ENCODE data around the gene ST6GAL1. TPM values are rescaled to one million over a fixed set of nuclear protein-coding genes. Genes with fewer than 3 reads are reported as not detected.
A peak's percentile ranks its signal among the peaks of the same experiment; 100 is the strongest.

ST6GAL1 gene
- polyA plus RNA-seq, 1 of the 3 experiments (the other 2 are of a cell fraction), result 3.9 TPM

GRCh38 chr3:187041362-187042307 is 111.3 kb downstream of the ST6GAL1 start:
- no peak for DNase-seq
- Histone ChIP-seq H3K79me2 (ENCODE audit: insufficient read depth) (no peaks in the 10 kb centered on the region), H3K27ac (ENCODE audit: low read depth in 2 of 2, low read length in 1 of 2) (no peak overlapping the region)

GRCh38 chr3:187042346-187042745 is 112.0 kb downstream of the ST6GAL1 start:
- no peaks in the 10 kb centered on the region for H3K36me3 ChIP-seq (replicated peaks in 1 of 2; ENCODE audit: control insufficient read depth in 1 of 2, insufficient read depth in 2 of 2, low read length in 1 of 2)
- no peak overlapping the region for H3K4me3 ChIP-seq (ENCODE audit: low read depth in 2 of 2, low read length in 1 of 2)
- no peak overlapping the region for H3K27ac ChIP-seq (ENCODE audit: low read depth in 2 of 2, low read length in 1 of 2)
- no peaks in the 10 kb centered on the region for H3K79me2 ChIP-seq (ENCODE audit: insufficient read depth)
- no peak overlapping the region for H3K9ac ChIP-seq
- no peak for TF ChIP-seq JUND (IDR thresholded peaks at IDR 0.05)
- TF ChIP-seq RFX5 (IDR thresholded peaks at IDR 0.05; ENCODE audit: low read length), result no peak
- TF ChIP-seq, protein P1, sequence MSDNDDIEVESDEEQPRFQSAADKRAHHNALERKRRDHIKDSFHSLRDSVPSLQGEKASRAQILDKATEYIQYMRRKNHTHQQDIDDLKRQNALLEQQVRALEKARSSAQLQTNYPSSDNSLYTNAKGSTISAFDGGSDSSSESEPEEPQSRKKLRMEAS (IDR thresholded peaks at IDR 0.05; ENCODE audit: low read depth), result no peak
- H3F3A ChIP-seq (replicated peaks; ENCODE audit: insufficient read depth), result no peaks in the 10 kb centered on the region
- peaks cover 0 to 13% of the 10 kb centered on the region in 2 experiments; a peak in 1 of 4 replicates for H3K4me1 ChIP-seq (ENCODE audit: control insufficient read depth in 1 of 2, insufficient read depth in 2 of 2, low read depth in 1 of 2, low read length in 1 of 2)
- DNase-seq, result no peak
- H3K27me3 ChIP-seq (ENCODE audit: insufficient read depth), result no peaks in the 10 kb centered on the region
- no peaks in the 10 kb centered on the region for H3K9me2 ChIP-seq
- ChIA-PET CTCF (no interaction called here), POLR2A (no interaction called here)
- no peak overlapping the region for H2AFZ ChIP-seq (ENCODE audit: low read depth)
- H3K4me2 ChIP-seq, result no peak overlapping the region
- H3K9me3 ChIP-seq, result no peaks in the 10 kb centered on the region
- no peaks in the 10 kb centered on the region for H4K20me1 ChIP-seq (ENCODE audit: insufficient read depth)
- 97% methylated on average over 5 of the region's 5 CpGs for WGBS (ENCODE audit: low lambda C conversion rate)

More at GRCh38 chr3:187041362-187042307, 111.3 kb downstream of the ST6GAL1 start:
- Histone ChIP-seq H3K27me3 (ENCODE audit: insufficient read depth) (no peaks in the 10 kb centered on the region), H3K4me3 (ENCODE audit: low read depth in 2 of 2, low read length in 1 of 2) (no peak overlapping the region), H3K36me3 (replicated peaks in 1 of 2; ENCODE audit: control insufficient read depth in 1 of 2, insufficient read depth in 2 of 2, low read length in 1 of 2) (no peaks in the 10 kb centered on the region), H3F3A (replicated peaks; ENCODE audit: insufficient read depth) (no peaks in the 10 kb centered on the region), H2AFZ (ENCODE audit: low read depth) (peak overlapping the region; percentile 56; the same call in 1 of the 2 replicates), H3K9me3 (no peaks in the 10 kb centered on the region), H3K9ac (no peak overlapping the region), H3K4me2 (no peak overlapping the region), H3K4me1 (ENCODE audit: control insufficient read depth in 1 of 2, insufficient read depth in 2 of 2, low read depth in 1 of 2, low read length in 1 of 2) (peaks cover 0 to 13% of the 10 kb centered on the region in 2 experiments; a peak in 1 of 4 replicates), H4K20me1 (ENCODE audit: insufficient read depth) (no peaks in the 10 kb centered on the region), H3K9me2 (no peaks in the 10 kb centered on the region)
- ChIA-PET CTCF (no interaction called here), POLR2A (no interaction called here)
- TF ChIP-seq, protein P2, sequence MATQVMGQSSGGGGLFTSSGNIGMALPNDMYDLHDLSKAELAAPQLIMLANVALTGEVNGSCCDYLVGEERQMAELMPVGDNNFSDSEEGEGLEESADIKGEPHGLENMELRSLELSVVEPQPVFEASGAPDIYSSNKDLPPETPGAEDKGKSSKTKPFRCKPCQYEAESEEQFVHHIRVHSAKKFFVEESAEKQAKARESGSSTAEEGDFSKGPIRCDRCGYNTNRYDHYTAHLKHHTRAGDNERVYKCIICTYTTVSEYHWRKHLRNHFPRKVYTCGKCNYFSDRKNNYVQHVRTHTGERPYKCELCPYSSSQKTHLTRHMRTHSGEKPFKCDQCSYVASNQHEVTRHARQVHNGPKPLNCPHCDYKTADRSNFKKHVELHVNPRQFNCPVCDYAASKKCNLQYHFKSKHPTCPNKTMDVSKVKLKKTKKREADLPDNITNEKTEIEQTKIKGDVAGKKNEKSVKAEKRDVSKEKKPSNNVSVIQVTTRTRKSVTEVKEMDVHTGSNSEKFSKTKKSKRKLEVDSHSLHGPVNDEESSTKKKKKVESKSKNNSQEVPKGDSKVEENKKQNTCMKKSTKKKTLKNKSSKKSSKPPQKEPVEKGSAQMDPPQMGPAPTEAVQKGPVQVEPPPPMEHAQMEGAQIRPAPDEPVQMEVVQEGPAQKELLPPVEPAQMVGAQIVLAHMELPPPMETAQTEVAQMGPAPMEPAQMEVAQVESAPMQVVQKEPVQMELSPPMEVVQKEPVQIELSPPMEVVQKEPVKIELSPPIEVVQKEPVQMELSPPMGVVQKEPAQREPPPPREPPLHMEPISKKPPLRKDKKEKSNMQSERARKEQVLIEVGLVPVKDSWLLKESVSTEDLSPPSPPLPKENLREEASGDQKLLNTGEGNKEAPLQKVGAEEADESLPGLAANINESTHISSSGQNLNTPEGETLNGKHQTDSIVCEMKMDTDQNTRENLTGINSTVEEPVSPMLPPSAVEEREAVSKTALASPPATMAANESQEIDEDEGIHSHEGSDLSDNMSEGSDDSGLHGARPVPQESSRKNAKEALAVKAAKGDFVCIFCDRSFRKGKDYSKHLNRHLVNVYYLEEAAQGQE (IDR thresholded peaks at IDR 0.05; ENCODE audit: low read depth, low read length), result no peak
- TF ChIP-seq FOXM1 (IDR thresholded peaks at IDR 0.05; ENCODE audit: low read depth) (no peak), POLR2AphosphoS5 (IDR thresholded peaks at IDR 0.05; ENCODE audit: low read depth, low read length) (no peak), JUND (IDR thresholded peaks at IDR 0.05) (peak; percentile 28), FOSL2 (IDR thresholded peaks at IDR 0.05; ENCODE audit: borderline replicate concordance, low read depth) (peak; percentile 35; the same call in 1 of the 2 replicates)
- WGBS (ENCODE audit: low lambda C conversion rate), result 72% methylated on average over 8 of the region's 8 CpGs

Data from SK-N-SH (cell line).